ENCODE results near the gene MMRN2.
"Not testable (repeated sequence)": the region's sequence is repeated elsewhere in the genome, so short reads cannot be mapped to it uniquely, and the experiment has no call there.

The MMRN2 gene, protein sequence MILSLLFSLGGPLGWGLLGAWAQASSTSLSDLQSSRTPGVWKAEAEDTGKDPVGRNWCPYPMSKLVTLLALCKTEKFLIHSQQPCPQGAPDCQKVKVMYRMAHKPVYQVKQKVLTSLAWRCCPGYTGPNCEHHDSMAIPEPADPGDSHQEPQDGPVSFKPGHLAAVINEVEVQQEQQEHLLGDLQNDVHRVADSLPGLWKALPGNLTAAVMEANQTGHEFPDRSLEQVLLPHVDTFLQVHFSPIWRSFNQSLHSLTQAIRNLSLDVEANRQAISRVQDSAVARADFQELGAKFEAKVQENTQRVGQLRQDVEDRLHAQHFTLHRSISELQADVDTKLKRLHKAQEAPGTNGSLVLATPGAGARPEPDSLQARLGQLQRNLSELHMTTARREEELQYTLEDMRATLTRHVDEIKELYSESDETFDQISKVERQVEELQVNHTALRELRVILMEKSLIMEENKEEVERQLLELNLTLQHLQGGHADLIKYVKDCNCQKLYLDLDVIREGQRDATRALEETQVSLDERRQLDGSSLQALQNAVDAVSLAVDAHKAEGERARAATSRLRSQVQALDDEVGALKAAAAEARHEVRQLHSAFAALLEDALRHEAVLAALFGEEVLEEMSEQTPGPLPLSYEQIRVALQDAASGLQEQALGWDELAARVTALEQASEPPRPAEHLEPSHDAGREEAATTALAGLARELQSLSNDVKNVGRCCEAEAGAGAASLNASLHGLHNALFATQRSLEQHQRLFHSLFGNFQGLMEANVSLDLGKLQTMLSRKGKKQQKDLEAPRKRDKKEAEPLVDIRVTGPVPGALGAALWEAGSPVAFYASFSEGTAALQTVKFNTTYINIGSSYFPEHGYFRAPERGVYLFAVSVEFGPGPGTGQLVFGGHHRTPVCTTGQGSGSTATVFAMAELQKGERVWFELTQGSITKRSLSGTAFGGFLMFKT

DNA sequence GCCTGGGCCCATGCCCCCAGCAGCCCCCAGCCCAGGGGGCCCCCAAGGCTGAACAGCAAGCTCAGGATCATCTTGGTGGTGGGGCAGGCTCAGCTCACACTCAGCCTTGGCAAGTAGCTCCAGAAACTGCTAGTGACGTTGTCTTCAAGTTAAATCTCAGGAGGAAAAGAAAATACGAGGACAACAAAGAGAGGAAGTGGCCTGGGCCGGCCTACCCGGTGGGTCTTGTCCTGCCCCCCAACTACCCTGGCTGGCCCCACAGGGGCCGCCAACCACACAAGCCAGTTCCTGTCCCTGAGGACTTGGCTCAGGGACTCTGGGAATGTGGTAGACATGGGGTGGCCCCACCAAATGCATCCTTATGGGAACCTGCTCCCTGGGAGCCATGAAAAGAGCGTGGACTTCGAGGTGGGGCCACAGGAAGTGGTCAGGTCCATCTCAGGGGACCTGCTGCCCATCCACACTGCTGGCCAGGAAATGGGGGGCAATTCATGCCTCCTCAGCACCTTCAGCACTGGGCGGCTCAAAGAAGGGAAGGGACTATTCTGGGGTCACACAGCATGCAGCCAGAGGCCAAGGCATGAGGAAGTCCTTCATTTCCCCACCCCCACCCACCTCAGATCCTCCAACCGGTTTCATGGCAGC, at the start of gene MMRN2:
Gene MMRN2, minus strand, starts transcription at position 145 of the 645 bp plus-strand sequence. Its CDS starts 74 bp downstream, at position 71.
- TF ChIP-seq, protein P1, sequence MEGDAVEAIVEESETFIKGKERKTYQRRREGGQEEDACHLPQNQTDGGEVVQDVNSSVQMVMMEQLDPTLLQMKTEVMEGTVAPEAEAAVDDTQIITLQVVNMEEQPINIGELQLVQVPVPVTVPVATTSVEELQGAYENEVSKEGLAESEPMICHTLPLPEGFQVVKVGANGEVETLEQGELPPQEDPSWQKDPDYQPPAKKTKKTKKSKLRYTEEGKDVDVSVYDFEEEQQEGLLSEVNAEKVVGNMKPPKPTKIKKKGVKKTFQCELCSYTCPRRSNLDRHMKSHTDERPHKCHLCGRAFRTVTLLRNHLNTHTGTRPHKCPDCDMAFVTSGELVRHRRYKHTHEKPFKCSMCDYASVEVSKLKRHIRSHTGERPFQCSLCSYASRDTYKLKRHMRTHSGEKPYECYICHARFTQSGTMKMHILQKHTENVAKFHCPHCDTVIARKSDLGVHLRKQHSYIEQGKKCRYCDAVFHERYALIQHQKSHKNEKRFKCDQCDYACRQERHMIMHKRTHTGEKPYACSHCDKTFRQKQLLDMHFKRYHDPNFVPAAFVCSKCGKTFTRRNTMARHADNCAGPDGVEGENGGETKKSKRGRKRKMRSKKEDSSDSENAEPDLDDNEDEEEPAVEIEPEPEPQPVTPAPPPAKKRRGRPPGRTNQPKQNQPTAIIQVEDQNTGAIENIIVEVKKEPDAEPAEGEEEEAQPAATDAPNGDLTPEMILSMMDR (IDR thresholded peaks at IDR 0.05; ENCODE audit: low read depth, low read length) = no peak
- H3K4me3 ChIP-seq (ENCODE audit: low read depth, low read length) = no peak within 1 kb of the TSS

DNA sequence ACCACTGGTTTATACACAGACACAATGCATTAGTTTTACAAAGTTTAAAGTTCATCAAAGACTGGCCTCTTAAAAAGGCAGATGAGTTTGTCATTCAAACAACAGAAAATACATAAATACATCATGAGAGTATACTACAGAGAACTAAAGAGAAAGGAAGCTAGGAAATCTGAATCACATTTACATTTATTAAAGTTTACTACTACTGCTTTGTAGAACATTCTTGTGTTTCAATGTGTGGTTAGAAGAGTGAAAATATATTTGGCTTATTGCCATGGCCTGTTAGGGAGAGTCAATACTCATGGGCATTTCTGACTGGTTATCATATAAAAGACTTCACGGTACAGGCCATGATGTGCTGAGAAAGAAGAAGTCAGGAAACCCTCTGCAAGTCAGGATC, 49.7 kb upstream of the MMRN2 start:
- H3K4me3 ChIP-seq (ENCODE audit: low read depth, low read length) = not testable (repeated sequence)

DNA sequence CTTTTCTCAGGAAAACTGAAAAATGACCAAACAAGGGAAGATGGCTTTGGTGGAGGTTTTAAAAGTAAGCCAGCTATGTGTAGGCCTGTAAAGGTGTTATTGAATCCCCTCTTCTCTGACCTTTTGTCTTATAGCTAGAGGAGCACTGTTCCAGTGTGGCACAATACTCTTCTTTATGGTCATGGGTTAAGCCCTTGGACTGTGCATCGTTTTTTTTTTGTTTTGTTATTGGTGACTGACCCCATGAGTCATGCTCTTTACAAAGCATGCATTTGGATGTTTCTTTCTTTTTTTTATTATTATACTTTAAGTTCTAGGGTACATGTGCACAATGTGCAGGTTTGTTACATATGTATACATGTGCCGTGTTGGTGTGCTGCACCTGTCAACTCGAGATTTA, 43.1 kb upstream of the MMRN2 start:
- TF ChIP-seq, protein P1 (IDR thresholded peaks at IDR 0.05; ENCODE audit: low read depth, low read length) = no peak
- H3K4me3 ChIP-seq (ENCODE audit: low read depth, low read length) = no peak overlapping the region

DNA sequence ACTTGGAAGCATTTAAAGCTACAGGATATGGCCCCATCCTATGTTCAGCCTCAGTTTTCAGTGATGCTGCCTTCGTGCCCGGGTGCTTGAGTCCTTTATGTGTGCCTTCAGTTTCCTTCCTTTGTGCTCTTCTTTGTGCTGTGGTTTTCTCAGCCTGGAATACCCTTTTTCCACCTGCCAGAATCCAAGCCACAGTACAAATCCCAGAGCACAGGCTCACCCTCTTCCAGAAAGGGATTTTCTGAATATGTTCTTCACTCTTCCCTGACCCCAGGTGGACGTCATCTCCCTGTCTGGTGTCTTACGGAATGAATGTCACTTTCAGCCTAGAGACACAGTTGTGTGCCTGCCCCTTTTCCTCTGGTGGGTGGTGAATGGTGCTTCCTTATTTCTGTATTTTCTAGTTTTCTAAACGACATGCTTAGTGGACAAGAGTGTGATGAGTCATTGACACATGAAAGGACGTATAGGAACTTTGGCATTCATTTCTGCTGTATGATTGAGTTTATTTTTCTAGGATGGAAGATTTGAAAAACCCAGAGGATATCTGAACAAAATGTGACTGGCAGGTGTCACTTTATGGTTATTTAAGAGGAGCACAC, 42.5 kb upstream of the MMRN2 start:
- not testable (repeated sequence) for H3K4me3 ChIP-seq (ENCODE audit: low read depth, low read length)

DNA sequence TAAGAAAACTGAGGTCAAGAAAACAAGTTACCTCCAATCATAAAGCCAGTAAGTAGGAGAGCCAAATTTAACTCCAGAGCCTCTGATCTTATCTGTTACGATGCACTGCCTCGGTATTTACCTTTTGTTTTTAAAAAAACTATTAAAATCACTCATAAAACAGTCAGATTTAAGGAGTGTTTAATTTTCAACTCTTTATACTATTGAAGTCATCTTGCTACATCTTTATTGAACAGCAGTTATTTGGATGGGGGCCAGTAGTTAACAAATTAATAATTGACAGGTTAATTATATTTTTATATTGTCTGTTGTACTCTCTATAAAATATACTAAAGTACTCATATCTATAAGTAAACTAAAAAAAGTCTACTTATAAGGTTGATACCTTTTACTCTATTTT, 35.5 kb upstream of the MMRN2 start:
- H3K4me3 ChIP-seq (ENCODE audit: low read depth, low read length) = no peak overlapping the region
- TF ChIP-seq, protein P1 (IDR thresholded peaks at IDR 0.05; ENCODE audit: low read depth, low read length) = no peak

DNA sequence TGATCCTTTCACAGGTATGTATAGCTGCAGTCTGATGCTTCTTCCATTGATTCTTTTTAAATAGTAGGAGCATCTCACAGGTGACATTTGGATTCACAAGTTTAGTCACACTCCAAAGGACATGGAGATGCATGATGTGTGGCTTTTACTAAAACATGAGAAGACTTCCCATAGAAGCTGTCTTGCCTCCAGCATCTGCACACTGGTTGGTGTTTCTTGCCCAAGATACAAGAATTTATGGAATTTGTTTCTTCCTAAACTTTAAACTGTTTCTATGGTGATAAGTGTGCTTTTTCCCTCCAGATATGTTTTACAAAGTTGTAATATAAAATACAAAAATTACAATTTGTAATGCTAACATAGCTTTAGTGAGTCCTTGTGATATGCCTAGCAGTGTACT, 35.0 kb upstream of the MMRN2 start:
- TF ChIP-seq, protein P1 (IDR thresholded peaks at IDR 0.05; ENCODE audit: low read depth, low read length) = no peak
- H3K4me3 ChIP-seq (ENCODE audit: low read depth, low read length) = no peak overlapping the region

DNA sequence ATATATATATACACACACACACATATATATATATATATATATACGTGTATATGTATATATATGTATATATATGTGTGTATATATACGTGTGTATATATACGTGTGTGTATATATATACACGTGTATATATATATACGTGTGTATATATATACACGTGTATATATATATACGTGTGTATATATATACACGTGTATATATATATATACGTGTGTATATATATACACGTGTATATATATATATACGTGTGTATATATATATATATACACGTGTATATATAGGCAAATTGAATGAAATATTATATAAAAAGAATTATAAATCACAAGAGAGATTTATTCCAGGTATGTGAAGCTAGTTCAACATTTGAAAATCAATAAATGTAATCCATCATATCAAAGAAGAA, 33.9 kb upstream of the MMRN2 start:
- H3K4me3 ChIP-seq (ENCODE audit: low read depth, low read length) = not testable (repeated sequence)

DNA sequence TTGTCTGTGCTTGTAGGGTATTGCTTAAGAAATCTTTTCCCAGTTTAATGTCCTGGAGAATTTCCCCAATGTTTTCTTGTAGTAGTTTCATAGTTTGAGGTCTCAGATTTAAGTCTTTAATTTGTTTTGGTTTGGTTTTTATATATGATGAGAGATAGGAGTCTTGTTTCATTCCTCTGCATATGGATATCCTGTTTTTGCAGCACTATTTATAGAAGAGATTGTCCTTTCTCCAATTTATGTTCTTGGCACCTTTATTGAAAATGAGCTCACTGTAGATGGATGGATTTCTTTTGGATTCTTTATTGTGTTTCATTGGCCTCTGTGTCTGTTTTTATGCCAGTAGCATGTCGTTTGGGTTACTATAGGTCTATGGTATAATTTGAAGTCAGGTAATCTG, 31.1 kb upstream of the MMRN2 start:
- TF ChIP-seq, protein P1 (IDR thresholded peaks at IDR 0.05; ENCODE audit: low read depth, low read length) = no peak
- no peak overlapping the region for H3K4me3 ChIP-seq (ENCODE audit: low read depth, low read length)

DNA sequence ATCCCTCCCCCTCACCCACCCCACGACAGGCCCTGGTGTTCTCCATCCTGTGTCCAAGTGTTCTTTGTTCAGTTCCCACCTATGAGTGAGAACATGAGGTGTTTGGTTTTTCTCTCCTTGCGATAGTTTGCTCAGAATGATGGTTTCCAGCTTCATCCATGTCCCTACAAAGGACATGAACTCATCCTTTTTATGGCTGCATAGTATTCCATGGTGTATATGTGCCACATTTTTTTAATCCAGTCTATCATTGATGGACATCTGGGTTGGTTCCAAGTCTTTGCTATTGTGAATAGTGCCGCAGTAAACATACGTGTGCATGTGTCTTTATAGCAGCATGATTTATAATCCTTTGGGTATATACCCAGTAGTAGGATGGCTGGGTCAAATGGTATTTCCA, 27.1 kb upstream of the MMRN2 start:
- H3K4me3 ChIP-seq (ENCODE audit: low read depth, low read length) = not testable (repeated sequence)

All from WI38 (cell line).